HEK293 (cell line): Measurements from ENCODE around the gene SRSF1.

Experiments used
- CTCF ChIA-PET: fragments of 350-600 bp; formaldehyde crosslinking; extraction: SDS; loops from one replicate; lab custom pipeline; 2021; ENCODE audit warnings: antibody characterized with exemption; lab: Yijun Ruan, JAX
- POLR2A ChIA-PET: fragments of 300-600 bp; formaldehyde crosslinking; extraction: SDS; loops from one replicate; lab custom pipeline; 2020; ENCODE audit warnings: antibody characterized with exemption, inconsistent platforms; lab: Yijun Ruan, JAX
- H3K27ac ChIP-seq: fragments of 200-500 bp; sonication (Bioruptor generic); 2 replicates; pipeline ENCODE4 v1.5.1; 2014; ENCODE audit warnings: low read depth, low read length, control low read depth, inconsistent platforms; ENCODE audit errors: extremely low read depth
- H3K36me3 ChIP-seq, 2 experiments: fragments of 200-500 bp in 1 of 2; sonication (Bioruptor generic) in 1 of 2; 1 replicate in 1 of 2; 2 replicates in 1 of 2; pipeline ENCODE4 v1.5.1; 2014 to 2017; ENCODE audit warnings: inconsistent platforms in 2 of 2, low read length in 2 of 2; ENCODE audit not compliant: control insufficient read depth in 2 of 2, insufficient read depth in 1 of 2
- H3K4me1 ChIP-seq: fragments of 200-500 bp; sonication (Bioruptor generic); 2 replicates; pipeline ENCODE4 v1.5.1; 2014; ENCODE audit warnings: mild to moderate bottlenecking, low read length, inconsistent platforms; ENCODE audit not compliant: control insufficient read depth, insufficient read depth
- H3K4me3 ChIP-seq: 2 replicates; pipeline ENCODE4 v1.5.1; 2011; ENCODE audit warnings: low read depth, mild to moderate bottlenecking, control low read depth, low read length, moderate library complexity
- H3K9me3 ChIP-seq: fragments of 200-500 bp; sonication (Bioruptor generic); 2 replicates; pipeline ENCODE4 v1.5.1; 2014; ENCODE audit warnings: low read depth, low read length, inconsistent platforms; ENCODE audit not compliant: control insufficient read depth, insufficient read depth
- KLF7 ChIP-seq: fragments of 450-650 bp; formaldehyde crosslinking; IDR thresholded peaks from 2 replicates; pipeline ENCODE4 v1.5.1; 2016; ENCODE audit warnings: missing biosample characterization, missing genetic modification characterization, borderline replicate concordance
- ZBTB48 ChIP-seq: fragments of 450-650 bp; formaldehyde crosslinking; IDR thresholded peaks from 2 replicates; pipeline ENCODE4 v1.5.1; 2016; ENCODE audit warnings: missing biosample characterization, missing genetic modification characterization
- ZBTB7A ChIP-seq: fragments of 450-650 bp; formaldehyde crosslinking; IDR thresholded peaks from 2 replicates; pipeline ENCODE4 v1.5.1; 2016; ENCODE audit warnings: low read depth, missing biosample characterization, missing genetic modification characterization
- ZNF155 ChIP-seq: fragments of 450-650 bp; formaldehyde crosslinking; IDR thresholded peaks from 2 replicates; pipeline ENCODE4 v1.5.1; 2016; ENCODE audit warnings: missing biosample characterization, missing genetic modification characterization
- ZNF239 ChIP-seq: fragments of 450-650 bp; formaldehyde crosslinking; IDR thresholded peaks from 2 replicates; pipeline ENCODE4 v1.5.1; 2016; ENCODE audit warnings: missing biosample characterization, missing genetic modification characterization
- ZNF311 ChIP-seq: fragments of 450-650 bp; formaldehyde crosslinking; IDR thresholded peaks from 2 replicates; pipeline ENCODE4 v1.5.1; 2017; ENCODE audit warnings: missing biosample characterization, missing genetic modification characterization, borderline replicate concordance
- ZNF423 ChIP-seq: fragments of 450-650 bp; formaldehyde crosslinking; IDR thresholded peaks from 2 replicates; pipeline ENCODE4 v1.5.1; 2016; ENCODE audit warnings: missing biosample characterization, missing genetic modification characterization
- ZNF514 ChIP-seq: fragments of 450-650 bp; formaldehyde crosslinking; IDR thresholded peaks from 2 replicates; pipeline ENCODE4 v1.5.1; 2016; ENCODE audit warnings: missing biosample characterization, missing genetic modification characterization
- ZNF571 ChIP-seq: fragments of 450-650 bp; formaldehyde crosslinking; IDR thresholded peaks from 2 replicates; pipeline ENCODE4 v1.5.0; 2017; ENCODE audit warnings: missing biosample characterization, missing genetic modification characterization
- ZNF626 ChIP-seq: fragments of 450-650 bp; sonication (Bioruptor Pico); formaldehyde crosslinking; IDR thresholded peaks from 2 replicates; pipeline ENCODE4 v1.5.1; 2018; ENCODE audit warnings: missing biosample characterization, missing genetic modification characterization, inconsistent platforms
- ZNF830 ChIP-seq: fragments of 450-650 bp; IDR thresholded peaks from 2 replicates; pipeline ENCODE4 v1.5.0; 2018; ENCODE audit warnings: missing biosample characterization, missing genetic modification characterization, low read depth, mild to moderate bottlenecking, moderate library complexity
- ZSCAN16 ChIP-seq: fragments of 450-650 bp; formaldehyde crosslinking; IDR thresholded peaks from 2 replicates; pipeline ENCODE4 v1.5.1; 2016; ENCODE audit warnings: missing biosample characterization, missing genetic modification characterization
- TF ChIP-seq, protein P1 (sequence below): fragments of 450-650 bp; formaldehyde crosslinking; IDR thresholded peaks from 2 replicates; pipeline ENCODE4 v1.5.1; 2016; ENCODE audit warnings: missing biosample characterization, missing genetic modification characterization
- TF ChIP-seq, protein P2 (sequence below): fragments of 450-650 bp; formaldehyde crosslinking; IDR thresholded peaks from 2 replicates; pipeline ENCODE4 v1.5.1; 2016; ENCODE audit warnings: missing biosample characterization, missing genetic modification characterization, borderline replicate concordance
- TF ChIP-seq, protein P3 (sequence below): fragments of 450-650 bp; formaldehyde crosslinking; IDR thresholded peaks from 2 replicates; pipeline ENCODE4; 2016; ENCODE audit warnings: missing biosample characterization, missing genetic modification characterization
- TF ChIP-seq, protein P4 (sequence below): fragments of 450-650 bp; formaldehyde crosslinking; IDR thresholded peaks from 2 replicates; pipeline ENCODE4 v1.5.1; 2017; ENCODE audit warnings: missing biosample characterization, missing genetic modification characterization
- TF ChIP-seq, protein P5 (sequence below): fragments of 450-650 bp; formaldehyde crosslinking; IDR thresholded peaks from 2 replicates; pipeline ENCODE4 v1.5.1; 2016; ENCODE audit warnings: missing biosample characterization, missing genetic modification characterization
- TF ChIP-seq, protein P6 (sequence below): fragments of 450-650 bp; formaldehyde crosslinking; optimal IDR thresholded peaks from 2 replicates; pipeline ENCODE3; 2016; ENCODE audit warnings: missing biosample characterization, mild to moderate bottlenecking, missing genetic modification characterization
- TF ChIP-seq, protein P7 (sequence below): fragments of 450-650 bp; formaldehyde crosslinking; IDR thresholded peaks from 2 replicates; pipeline ENCODE4 v1.5.1; 2016; ENCODE audit warnings: missing biosample characterization, missing genetic modification characterization

The SRSF1 gene

DNA sequence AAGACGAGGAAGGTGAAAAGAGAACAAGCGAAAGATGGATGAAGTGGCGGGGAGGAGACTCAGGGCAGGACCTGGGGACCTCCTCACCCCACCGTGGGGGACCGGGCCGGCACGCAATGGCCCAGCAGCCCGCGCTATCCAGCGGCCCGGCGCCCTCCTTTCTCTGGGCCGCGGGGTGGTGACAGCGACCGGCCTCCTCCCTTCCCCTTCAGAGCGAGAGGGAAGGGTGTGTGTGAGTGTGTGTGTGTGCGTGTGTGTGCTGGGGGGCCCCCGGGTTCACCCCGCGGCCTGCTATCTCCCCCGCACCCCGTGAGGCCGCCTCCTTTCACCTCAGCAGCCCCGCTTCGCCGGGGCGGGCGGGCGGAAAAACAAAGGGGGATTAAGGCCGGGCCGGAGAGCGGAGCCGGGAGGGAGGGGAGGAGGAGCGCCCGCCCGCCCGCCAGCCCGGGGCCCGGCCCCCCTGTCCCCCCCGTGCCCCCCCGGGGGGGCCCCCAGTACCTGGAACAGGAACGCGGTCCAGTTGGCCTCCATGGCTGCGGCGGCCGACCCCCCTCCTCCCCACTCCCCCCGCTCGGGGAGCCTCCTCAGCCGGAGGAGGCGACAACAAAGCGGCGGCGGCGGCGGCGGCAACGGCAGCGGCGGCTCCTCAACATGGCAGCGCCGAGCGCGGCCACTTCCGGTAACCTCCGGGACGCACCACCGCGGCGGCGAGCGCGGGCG lies 19.3 kb downstream of the SRSF1 start, which contains the start of gene VEZF1:
TSS of gene VEZF1 (minus strand) at position 674 of the 720 bp plus-strand sequence. CDS start at position 531, 143 bp downstream.
- ChIA-PET POLR2A (interaction anchor here (0.6 to 4.6 kb wide), 20 partner anchors 9 to 138 kb away, joined by 3 to 39 read pairs (median 6); partner anchors contain the start of genes CUEDC1, MRPS23 and SRSF1), CTCF (interaction anchor here (3.6 to 15.7 kb wide), 2 partner anchors 96 to 131 kb away, joined by 31 to 434 read pairs; partner anchors contain the start of gene MRPS23)
- Histone ChIP-seq H3K27ac (peak within 1 kb of the TSS; percentile 97), H3K9me3 (no peaks in the 10 kb centered on the region), H3K4me1 (peaks cover 33% of the 10 kb centered on the region), H3K36me3 (peaks cover 0 to 25% of the 10 kb centered on the region in 2 experiments; a peak in 1 of 3 replicates), H3K4me3 (peak within 1 kb of the TSS; percentile 89)
- TF ChIP-seq, protein P1, sequence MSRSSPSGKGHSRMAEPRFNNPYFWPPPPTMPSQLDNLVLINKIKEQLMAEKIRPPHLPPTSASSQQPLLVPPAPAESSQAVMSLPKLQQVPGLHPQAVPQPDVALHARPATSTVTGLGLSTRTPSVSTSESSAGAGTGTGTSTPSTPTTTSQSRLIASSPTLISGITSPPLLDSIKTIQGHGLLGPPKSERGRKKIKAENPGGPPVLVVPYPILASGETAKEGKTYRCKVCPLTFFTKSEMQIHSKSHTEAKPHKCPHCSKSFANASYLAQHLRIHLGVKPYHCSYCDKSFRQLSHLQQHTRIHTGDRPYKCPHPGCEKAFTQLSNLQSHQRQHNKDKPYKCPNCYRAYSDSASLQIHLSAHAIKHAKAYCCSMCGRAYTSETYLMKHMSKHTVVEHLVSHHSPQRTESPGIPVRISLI (tag by site-specific recombination): no peak
- peak; percentile 78 for TF ChIP-seq ZBTB48 (tag by site-specific recombination)
- TF ChIP-seq ZNF155 (tag by site-specific recombination): no peak
- TF ChIP-seq, protein P2, sequence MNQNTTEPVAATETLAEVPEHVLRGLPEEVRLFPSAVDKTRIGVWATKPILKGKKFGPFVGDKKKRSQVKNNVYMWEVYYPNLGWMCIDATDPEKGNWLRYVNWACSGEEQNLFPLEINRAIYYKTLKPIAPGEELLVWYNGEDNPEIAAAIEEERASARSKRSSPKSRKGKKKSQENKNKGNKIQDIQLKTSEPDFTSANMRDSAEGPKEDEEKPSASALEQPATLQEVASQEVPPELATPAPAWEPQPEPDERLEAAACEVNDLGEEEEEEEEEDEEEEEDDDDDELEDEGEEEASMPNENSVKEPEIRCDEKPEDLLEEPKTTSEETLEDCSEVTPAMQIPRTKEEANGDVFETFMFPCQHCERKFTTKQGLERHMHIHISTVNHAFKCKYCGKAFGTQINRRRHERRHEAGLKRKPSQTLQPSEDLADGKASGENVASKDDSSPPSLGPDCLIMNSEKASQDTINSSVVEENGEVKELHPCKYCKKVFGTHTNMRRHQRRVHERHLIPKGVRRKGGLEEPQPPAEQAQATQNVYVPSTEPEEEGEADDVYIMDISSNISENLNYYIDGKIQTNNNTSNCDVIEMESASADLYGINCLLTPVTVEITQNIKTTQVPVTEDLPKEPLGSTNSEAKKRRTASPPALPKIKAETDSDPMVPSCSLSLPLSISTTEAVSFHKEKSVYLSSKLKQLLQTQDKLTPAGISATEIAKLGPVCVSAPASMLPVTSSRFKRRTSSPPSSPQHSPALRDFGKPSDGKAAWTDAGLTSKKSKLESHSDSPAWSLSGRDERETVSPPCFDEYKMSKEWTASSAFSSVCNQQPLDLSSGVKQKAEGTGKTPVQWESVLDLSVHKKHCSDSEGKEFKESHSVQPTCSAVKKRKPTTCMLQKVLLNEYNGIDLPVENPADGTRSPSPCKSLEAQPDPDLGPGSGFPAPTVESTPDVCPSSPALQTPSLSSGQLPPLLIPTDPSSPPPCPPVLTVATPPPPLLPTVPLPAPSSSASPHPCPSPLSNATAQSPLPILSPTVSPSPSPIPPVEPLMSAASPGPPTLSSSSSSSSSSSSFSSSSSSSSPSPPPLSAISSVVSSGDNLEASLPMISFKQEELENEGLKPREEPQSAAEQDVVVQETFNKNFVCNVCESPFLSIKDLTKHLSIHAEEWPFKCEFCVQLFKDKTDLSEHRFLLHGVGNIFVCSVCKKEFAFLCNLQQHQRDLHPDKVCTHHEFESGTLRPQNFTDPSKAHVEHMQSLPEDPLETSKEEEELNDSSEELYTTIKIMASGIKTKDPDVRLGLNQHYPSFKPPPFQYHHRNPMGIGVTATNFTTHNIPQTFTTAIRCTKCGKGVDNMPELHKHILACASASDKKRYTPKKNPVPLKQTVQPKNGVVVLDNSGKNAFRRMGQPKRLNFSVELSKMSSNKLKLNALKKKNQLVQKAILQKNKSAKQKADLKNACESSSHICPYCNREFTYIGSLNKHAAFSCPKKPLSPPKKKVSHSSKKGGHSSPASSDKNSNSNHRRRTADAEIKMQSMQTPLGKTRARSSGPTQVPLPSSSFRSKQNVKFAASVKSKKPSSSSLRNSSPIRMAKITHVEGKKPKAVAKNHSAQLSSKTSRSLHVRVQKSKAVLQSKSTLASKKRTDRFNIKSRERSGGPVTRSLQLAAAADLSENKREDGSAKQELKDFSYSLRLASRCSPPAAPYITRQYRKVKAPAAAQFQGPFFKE (tag by site-specific recombination): 0 out of 2 replicates have a peak, but pooled peaks have one; percentile 84
- no peak for TF ChIP-seq ZNF571 (tag by site-specific recombination)
- TF ChIP-seq, protein P3, sequence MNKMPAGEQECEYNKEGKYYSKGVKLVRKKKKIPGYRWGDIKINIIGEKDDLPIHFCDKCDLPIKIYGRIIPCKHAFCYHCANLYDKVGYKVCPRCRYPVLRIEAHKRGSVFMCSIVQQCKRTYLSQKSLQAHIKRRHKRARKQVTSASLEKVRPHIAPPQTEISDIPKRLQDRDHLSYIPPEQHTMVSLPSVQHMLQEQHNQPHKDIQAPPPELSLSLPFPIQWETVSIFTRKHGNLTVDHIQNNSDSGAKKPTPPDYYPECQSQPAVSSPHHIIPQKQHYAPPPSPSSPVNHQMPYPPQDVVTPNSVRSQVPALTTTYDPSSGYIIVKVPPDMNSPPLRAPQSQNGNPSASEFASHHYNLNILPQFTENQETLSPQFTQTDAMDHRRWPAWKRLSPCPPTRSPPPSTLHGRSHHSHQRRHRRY (tag by site-specific recombination): no peak
- TF ChIP-seq, protein P4, sequence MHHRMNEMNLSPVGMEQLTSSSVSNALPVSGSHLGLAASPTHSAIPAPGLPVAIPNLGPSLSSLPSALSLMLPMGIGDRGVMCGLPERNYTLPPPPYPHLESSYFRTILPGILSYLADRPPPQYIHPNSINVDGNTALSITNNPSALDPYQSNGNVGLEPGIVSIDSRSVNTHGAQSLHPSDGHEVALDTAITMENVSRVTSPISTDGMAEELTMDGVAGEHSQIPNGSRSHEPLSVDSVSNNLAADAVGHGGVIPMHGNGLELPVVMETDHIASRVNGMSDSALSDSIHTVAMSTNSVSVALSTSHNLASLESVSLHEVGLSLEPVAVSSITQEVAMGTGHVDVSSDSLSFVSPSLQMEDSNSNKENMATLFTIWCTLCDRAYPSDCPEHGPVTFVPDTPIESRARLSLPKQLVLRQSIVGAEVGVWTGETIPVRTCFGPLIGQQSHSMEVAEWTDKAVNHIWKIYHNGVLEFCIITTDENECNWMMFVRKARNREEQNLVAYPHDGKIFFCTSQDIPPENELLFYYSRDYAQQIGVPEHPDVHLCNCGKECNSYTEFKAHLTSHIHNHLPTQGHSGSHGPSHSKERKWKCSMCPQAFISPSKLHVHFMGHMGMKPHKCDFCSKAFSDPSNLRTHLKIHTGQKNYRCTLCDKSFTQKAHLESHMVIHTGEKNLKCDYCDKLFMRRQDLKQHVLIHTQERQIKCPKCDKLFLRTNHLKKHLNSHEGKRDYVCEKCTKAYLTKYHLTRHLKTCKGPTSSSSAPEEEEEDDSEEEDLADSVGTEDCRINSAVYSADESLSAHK: no peak; the same call in 1 of the 2 replicates
- no peak for TF ChIP-seq ZNF423 (tag by site-specific recombination)
- TF ChIP-seq, protein P5, sequence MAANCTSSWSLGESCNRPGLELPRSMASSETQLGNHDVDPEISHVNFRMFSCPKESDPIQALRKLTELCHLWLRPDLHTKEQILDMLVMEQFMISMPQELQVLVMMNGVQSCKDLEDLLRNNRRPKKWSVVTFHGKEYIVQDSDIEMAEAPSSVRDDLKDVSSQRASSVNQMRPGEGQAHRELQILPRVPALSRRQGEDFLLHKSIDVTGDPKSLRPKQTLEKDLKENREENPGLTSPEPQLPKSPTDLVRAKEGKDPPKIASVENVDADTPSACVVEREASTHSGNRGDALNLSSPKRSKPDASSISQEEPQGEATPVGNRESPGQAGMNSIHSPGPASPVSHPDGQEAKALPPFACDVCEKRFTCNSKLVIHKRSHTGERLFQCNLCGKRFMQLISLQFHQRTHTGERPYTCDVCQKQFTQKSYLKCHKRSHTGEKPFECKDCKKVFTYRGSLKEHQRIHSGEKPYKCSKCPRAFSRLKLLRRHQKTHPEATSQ (tag by site-specific recombination): peak; percentile 66; the same call in 1 of the 2 replicates
- TF ChIP-seq ZNF239 (tag by site-specific recombination): no peak
- TF ChIP-seq ZNF514 (tag by site-specific recombination): no peak
- no peak for TF ChIP-seq ZNF311 (tag by site-specific recombination)
- TF ChIP-seq ZBTB7A (tag by site-specific recombination): peak; percentile 85
- no peak for TF ChIP-seq ZNF626 (tag by site-specific recombination)
- no peak for TF ChIP-seq ZSCAN16 (tag by site-specific recombination)
- TF ChIP-seq, protein P6, sequence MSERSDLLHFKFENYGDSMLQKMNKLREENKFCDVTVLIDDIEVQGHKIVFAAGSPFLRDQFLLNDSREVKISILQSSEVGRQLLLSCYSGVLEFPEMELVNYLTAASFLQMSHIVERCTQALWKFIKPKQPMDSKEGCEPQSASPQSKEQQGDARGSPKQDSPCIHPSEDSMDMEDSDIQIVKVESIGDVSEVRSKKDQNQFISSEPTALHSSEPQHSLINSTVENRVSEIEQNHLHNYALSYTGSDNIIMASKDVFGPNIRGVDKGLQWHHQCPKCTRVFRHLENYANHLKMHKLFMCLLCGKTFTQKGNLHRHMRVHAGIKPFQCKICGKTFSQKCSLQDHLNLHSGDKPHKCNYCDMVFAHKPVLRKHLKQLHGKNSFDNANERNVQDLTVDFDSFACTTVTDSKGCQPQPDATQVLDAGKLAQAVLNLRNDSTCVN: peak; percentile 67
- TF ChIP-seq ZNF830 (tag by site-specific recombination): no peak
- 0 out of 2 replicates have a peak, but pooled peaks have one; percentile 46 for TF ChIP-seq KLF7 (tag by site-specific recombination)
- TF ChIP-seq, protein P7, sequence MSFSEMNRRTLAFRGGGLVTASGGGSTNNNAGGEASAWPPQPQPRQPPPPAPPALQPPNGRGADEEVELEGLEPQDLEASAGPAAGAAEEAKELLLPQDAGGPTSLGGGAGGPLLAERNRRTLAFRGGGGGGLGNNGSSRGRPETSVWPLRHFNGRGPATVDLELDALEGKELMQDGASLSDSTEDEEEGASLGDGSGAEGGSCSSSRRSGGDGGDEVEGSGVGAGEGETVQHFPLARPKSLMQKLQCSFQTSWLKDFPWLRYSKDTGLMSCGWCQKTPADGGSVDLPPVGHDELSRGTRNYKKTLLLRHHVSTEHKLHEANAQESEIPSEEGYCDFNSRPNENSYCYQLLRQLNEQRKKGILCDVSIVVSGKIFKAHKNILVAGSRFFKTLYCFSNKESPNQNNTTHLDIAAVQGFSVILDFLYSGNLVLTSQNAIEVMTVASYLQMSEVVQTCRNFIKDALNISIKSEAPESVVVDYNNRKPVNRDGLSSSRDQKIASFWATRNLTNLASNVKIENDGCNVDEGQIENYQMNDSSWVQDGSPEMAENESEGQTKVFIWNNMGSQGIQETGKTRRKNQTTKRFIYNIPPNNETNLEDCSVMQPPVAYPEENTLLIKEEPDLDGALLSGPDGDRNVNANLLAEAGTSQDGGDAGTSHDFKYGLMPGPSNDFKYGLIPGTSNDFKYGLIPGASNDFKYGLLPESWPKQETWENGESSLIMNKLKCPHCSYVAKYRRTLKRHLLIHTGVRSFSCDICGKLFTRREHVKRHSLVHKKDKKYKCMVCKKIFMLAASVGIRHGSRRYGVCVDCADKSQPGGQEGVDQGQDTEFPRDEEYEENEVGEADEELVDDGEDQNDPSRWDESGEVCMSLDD: peak; percentile 99
